ENCODE measurements around the gene PCCB.
"Not testable (repeated sequence)": the region's sequence is repeated elsewhere in the genome, so short reads cannot be mapped to it uniquely, and the experiment has no call there.

DNA sequence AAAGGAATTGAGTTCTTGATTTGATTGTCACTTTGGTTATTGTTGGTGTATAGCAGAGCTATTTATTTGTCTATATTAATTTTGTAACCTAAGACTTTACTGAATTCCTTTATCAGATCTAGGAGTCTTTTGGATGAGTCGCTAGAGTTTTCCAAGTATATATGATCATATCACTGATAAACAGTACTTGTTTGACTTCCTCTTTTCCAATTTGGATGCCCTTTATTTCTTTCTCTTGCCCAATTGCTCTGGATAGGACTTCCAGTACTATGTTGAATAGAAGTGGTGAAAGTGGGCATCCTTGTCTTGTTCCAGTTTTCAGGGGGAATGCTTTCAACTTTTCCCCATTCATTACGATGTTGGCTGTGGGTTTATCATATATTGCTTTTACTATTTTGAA lies 21.5 kb downstream of the PCCB start:
- TF ChIP-seq, protein P1, sequence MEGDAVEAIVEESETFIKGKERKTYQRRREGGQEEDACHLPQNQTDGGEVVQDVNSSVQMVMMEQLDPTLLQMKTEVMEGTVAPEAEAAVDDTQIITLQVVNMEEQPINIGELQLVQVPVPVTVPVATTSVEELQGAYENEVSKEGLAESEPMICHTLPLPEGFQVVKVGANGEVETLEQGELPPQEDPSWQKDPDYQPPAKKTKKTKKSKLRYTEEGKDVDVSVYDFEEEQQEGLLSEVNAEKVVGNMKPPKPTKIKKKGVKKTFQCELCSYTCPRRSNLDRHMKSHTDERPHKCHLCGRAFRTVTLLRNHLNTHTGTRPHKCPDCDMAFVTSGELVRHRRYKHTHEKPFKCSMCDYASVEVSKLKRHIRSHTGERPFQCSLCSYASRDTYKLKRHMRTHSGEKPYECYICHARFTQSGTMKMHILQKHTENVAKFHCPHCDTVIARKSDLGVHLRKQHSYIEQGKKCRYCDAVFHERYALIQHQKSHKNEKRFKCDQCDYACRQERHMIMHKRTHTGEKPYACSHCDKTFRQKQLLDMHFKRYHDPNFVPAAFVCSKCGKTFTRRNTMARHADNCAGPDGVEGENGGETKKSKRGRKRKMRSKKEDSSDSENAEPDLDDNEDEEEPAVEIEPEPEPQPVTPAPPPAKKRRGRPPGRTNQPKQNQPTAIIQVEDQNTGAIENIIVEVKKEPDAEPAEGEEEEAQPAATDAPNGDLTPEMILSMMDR (IDR thresholded peaks at IDR 0.05) = not testable (repeated sequence)
- TF ChIP-seq POLR2A (IDR thresholded peaks at IDR 0.05) = not testable (repeated sequence)

All from right lobe of liver (tissue), 4 donors.